Epidermal melanocyte (primary cell): Measurements from ENCODE around the gene ADAD2.

Experiments used
- DNase-seq: peaks from one replicate; pipeline ENCODE4 v3.0.0; 2011; ENCODE audit warnings: low spot score; ENCODE audit not compliant: insufficient read length

Gene ADAD2

GRCh38 chr16:84245956-84246678 lies 55.2 kb downstream of the ADAD2 start:
- no peak for DNase-seq

GRCh38 chr16:84246679-84247077 lies 55.7 kb downstream of the ADAD2 start:
- DNase-seq, result no peak
